GM21447 (cell line): ENCODE results near the gene WAPL.
"Not testable (repeated sequence)": the region's sequence is repeated elsewhere in the genome, so short reads cannot be mapped to it uniquely, and the experiment has no call there.

Experiments
- ATAC-seq: cut with Tn5 transposase; IDR thresholded peaks from one replicate; pipeline ENCODE4 v1.9.1; 2021; ENCODE audit not compliant: unreplicated experiment

WAPL gene, protein sequence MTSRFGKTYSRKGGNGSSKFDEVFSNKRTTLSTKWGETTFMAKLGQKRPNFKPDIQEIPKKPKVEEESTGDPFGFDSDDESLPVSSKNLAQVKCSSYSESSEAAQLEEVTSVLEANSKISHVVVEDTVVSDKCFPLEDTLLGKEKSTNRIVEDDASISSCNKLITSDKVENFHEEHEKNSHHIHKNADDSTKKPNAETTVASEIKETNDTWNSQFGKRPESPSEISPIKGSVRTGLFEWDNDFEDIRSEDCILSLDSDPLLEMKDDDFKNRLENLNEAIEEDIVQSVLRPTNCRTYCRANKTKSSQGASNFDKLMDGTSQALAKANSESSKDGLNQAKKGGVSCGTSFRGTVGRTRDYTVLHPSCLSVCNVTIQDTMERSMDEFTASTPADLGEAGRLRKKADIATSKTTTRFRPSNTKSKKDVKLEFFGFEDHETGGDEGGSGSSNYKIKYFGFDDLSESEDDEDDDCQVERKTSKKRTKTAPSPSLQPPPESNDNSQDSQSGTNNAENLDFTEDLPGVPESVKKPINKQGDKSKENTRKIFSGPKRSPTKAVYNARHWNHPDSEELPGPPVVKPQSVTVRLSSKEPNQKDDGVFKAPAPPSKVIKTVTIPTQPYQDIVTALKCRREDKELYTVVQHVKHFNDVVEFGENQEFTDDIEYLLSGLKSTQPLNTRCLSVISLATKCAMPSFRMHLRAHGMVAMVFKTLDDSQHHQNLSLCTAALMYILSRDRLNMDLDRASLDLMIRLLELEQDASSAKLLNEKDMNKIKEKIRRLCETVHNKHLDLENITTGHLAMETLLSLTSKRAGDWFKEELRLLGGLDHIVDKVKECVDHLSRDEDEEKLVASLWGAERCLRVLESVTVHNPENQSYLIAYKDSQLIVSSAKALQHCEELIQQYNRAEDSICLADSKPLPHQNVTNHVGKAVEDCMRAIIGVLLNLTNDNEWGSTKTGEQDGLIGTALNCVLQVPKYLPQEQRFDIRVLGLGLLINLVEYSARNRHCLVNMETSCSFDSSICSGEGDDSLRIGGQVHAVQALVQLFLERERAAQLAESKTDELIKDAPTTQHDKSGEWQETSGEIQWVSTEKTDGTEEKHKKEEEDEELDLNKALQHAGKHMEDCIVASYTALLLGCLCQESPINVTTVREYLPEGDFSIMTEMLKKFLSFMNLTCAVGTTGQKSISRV (N-terminal part only)

GRCh38 chr10:86521678-86522509, at the start of gene WAPL:
Gene WAPL (minus strand): TSS chr10:86521792. CDS start chr10:86518069, 3,723 bp downstream.
- ATAC-seq, result peak; percentile 95

GRCh38 chr10:86569335-86569734, 47.7 kb upstream of the WAPL start:
- no peak for ATAC-seq

- not testable (repeated sequence) for ATAC-seq
These were observed 44.9 kb upstream of the WAPL start for GRCh38 chr10:86566518-86566917.

DNA sequence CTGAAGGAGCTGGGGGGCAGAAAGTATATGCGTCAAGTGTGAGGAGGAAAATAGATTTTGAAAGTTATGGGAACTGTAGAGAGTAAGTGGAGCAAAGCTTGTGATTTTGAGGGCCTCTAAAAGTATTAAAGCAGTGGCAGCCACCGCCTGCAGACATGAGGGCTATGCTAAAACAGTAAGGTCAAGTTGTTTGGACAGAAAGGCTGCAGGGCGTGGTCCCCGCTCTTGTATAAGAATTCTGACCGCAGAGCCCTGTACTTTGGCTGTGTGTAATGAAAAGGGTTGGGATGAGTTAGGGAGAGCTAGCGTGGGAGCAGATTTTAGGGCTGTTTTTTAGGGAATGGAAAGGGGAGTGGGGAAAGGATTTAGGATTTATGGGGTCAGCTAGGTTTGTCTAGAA, 41.7 kb upstream of the WAPL start:
- not testable (repeated sequence) for ATAC-seq

- ATAC-seq, result not testable (repeated sequence)
These were observed 37.1 kb upstream of the WAPL start for GRCh38 chr10:86558695-86559094.

GRCh38 chr10:86556933-86557649, 35.5 kb upstream of the WAPL start:
- ATAC-seq, result no peak

DNA sequence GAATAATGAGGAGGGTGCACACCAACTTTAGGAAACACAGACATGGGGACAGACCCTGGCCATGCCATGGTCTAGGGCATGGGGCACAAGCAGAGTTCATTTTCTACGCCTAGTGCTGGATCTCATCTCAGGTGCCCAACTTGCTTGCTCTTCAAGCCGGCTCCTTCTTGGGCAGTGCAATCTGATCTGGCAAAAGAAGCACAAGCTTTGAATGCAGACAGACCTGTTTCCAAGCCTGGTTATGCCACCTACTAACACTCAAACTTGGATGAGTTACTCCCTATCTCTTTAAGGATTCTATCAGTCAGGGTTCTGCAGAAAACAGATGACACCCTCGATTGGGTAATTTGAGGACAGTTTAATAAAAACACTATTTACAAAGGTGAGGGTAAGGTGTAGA, 34.9 kb upstream of the WAPL start:
- ATAC-seq, result no peak

- no peak for ATAC-seq
These were observed 32.0 kb upstream of the WAPL start for GRCh38 chr10:86553639-86554038.

- ATAC-seq, result no peak
These were observed 31.6 kb upstream of the WAPL start for GRCh38 chr10:86553213-86553612.

GRCh38 chr10:86547296-86547695, 25.7 kb upstream of the WAPL start:
- no peak for ATAC-seq

DNA sequence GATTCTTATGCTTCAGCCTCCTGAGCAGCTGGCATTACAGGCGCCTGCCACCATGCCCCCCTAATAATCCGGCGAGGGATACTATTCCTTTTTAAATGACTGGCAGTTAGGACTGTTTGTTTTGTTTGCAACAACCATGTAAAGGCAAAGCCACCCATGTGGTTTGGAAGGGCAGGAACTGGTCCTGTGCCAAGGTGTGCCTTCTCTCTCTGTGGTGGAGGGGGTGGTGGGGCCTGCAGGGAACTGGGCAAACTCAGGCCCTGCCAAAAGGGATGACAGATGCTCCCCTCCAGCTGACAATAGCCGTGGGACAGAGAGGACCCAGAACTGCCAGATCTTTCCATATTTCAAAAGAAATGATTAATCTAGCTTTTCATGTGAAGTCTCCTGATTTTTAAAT, 23.5 kb upstream of the WAPL start:
- ATAC-seq, result no peak

GRCh38 chr10:86540016-86540415, 18.4 kb upstream of the WAPL start:
- ATAC-seq, result no peak

- ATAC-seq, result no peak
These were observed 17.0 kb upstream of the WAPL start for GRCh38 chr10:86538547-86538946.

DNA sequence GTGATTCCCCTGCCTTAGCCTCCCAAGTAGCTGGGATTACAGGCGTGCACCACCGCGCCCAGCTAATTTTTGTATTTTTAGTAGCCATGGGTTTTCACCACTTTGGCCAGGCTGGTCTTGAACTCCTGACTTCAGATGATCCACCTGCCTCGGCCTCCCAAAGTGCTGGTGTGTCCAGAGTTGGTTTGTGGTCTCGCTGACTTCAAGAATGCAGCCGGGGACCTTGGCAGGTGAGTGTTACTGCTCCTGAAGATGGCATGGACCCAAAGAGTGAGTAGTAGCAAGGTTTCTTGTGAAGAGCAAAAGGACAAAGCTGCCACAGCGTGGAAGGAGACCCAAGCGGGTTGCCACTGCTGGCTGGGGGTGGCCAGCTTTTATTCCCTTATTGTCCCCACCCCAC, 16.4 kb upstream of the WAPL start:
- ATAC-seq, result not testable (repeated sequence)

GRCh38 chr10:86536294-86536861, 14.8 kb upstream of the WAPL start:
- ATAC-seq, result no peak

- ATAC-seq, result no peak
These were observed 13.7 kb upstream of the WAPL start for GRCh38 chr10:86535132-86535882.

DNA sequence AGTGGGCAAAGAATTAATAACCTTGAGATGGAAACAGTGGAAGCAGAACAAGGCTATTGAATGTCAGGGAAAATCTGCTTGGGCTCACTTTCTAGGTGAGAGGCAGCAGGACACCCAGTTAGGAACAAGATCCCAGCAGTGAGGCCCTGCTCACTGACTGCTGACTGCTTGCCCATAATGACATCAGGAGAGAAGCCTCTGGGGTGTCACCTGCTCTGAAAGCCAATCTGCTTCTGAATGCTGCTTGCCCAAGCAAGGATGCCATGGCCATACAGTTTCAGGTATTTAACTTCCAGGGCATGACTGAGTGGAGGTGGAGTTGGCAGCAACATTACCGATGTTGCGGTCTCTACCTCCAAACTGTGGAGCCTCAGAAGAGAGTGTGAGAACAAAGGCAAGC, 11.7 kb upstream of the WAPL start:
- no peak for ATAC-seq

DNA sequence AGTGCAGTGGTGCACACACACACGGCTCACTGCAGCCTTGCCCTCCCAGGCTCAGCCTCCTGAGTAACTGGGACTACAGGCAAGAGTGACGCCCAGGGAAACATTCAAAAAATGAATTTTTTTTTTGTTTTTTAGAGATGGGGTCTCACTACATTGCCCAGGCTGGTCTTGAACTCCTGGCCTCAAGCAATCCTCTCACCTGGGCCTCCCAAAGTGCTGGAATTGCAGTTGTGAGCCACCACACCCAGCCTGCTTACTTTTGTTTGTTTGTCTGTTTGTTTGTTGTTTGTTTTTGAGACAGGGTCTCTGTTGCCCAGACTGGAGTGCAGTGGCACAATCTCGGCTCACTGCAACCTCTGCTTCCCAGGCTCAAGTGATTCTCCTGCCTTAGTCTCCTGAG, 7.1 kb upstream of the WAPL start:
- ATAC-seq, result not testable (repeated sequence)

- ATAC-seq, result no peak
These were observed 5.0 kb upstream of the WAPL start for GRCh38 chr10:86526606-86527005.
